ENCODE measurements around the gene PDE7B. TPM values are rescaled to one million over a fixed set of nuclear protein-coding genes. Genes with fewer than 3 reads are reported as not detected.

The PDE7B gene
- total RNA-seq, 1 donor from 2014 or later = 0.53 TPM

DNA sequence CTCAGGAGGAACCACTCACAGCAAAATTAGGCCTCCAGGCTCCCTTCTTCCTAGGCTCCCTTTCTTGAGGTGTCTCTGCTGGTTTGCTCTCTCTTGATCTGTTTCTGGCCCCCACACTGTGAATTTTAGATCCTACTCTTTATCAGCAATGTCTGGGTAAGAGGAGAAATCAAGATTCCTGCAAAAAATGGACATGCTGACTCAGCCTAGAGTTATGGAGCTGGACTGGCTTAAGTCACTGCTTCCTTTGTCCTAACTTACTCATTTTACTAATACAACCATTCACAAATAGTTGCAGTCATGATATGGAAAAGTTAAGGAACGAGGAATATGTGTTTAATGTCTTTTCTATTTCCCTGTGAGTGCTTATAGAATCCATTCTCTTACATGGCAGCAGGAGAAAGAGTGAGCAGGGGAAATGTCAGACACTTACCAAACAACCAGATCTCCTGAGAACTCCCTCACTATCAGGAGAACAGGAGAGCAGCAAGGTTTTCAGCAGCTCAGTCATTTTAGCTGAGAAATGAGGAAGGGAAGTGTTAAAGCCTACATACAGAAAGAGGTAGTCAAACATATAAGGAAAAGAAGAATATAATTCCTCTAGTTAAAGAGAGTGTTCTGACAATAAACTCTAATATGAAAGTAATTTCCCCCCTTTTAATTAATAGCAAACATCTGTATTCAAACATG, 160.8 kb downstream of the PDE7B start:
- FAIRE-seq = no peak
- H3K36me3 ChIP-seq (ENCODE audit: control insufficient read depth, insufficient read depth, low read length) = no peaks in the 10 kb centered on the region
- H3K4me3 ChIP-seq (ENCODE audit: low read depth, low read length) = no peak overlapping the region
- TF ChIP-seq, protein P1, sequence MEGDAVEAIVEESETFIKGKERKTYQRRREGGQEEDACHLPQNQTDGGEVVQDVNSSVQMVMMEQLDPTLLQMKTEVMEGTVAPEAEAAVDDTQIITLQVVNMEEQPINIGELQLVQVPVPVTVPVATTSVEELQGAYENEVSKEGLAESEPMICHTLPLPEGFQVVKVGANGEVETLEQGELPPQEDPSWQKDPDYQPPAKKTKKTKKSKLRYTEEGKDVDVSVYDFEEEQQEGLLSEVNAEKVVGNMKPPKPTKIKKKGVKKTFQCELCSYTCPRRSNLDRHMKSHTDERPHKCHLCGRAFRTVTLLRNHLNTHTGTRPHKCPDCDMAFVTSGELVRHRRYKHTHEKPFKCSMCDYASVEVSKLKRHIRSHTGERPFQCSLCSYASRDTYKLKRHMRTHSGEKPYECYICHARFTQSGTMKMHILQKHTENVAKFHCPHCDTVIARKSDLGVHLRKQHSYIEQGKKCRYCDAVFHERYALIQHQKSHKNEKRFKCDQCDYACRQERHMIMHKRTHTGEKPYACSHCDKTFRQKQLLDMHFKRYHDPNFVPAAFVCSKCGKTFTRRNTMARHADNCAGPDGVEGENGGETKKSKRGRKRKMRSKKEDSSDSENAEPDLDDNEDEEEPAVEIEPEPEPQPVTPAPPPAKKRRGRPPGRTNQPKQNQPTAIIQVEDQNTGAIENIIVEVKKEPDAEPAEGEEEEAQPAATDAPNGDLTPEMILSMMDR (IDR thresholded peaks at IDR 0.05; ENCODE audit: insufficient read depth, low read length, severe bottlenecking) = no peak
- no peaks in the 10 kb centered on the region for H3K27me3 ChIP-seq (ENCODE audit: control insufficient read depth, insufficient read depth, low read length)
- DNase-seq (ENCODE audit: low read depth) = peak; percentile 58

DNA sequence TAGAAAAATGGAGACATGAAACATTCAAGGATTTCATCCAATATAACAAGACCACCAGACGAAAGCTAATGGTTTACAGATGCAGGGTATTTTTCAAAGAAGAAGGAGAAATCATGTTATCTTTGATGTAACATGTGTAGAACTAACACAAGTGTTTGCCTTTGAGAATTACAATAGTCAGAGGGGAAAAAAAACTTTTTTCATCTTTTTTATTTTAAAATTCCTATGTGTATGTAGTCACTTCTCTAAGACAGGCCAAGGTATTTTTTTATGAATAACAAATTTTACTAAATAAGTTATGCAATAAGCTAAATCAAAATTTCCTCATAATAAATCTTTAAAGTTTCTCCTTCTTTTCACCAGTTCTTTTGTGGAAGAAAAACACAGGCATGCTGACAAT, 161.4 kb downstream of the PDE7B start:
- no peaks in the 10 kb centered on the region for H3K27me3 ChIP-seq (ENCODE audit: control insufficient read depth, insufficient read depth, low read length)
- FAIRE-seq (no peak), DNase-seq (ENCODE audit: low read depth) (no peak)
- H3K4me3 ChIP-seq (ENCODE audit: low read depth, low read length) = no peak overlapping the region
- TF ChIP-seq, protein P1 (IDR thresholded peaks at IDR 0.05; ENCODE audit: insufficient read depth, low read length, severe bottlenecking) = no peak
- no peaks in the 10 kb centered on the region for H3K36me3 ChIP-seq (ENCODE audit: control insufficient read depth, insufficient read depth, low read length)

DNA sequence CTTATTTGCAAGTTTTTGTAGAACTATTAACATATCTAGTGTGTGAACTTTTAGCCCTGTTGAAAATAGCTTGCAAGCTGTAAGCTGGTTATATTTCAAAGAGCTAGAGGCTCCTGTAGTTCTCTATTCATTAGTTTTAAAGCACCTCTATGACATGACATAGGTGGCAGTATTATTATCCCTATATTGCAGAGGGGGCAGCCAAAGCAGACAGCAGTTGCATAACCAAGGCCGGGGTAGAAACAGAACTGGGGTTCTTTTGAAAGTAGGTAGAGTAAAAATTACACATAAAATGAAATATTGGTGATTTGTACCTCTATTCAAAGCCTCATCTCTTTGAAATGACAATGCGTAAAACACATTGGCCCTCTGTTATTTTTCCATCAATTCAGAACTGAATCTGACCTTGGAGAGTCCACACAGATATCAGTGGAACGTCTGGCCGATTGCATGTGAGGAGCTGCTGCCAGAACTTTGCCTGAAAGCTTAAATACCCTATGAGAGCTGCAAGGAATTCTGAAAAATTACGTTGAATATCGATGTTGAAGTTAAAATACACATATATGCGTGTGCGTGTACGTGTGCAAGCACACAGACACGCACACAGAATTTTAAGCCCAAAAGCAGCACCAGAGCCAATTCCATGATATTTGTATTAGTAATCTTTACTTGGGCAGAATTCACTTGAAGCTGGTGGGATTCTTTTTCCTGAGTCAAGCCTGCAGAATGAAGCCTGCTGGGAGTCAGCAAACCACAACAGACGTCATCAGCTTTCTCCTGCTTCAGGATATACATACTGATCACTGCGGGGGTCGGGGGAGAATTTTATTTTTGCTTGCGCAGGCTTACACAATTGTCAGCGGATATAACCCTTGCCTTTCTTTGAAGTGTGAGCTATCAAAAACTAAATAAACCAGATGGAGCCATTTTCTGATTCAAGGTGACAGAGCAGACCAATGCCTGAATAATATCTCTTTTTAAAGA, 163.2 kb downstream of the PDE7B start:
- H3K27me3 ChIP-seq (ENCODE audit: control insufficient read depth, insufficient read depth, low read length) = no peaks in the 10 kb centered on the region
- no peak for FAIRE-seq

DNA sequence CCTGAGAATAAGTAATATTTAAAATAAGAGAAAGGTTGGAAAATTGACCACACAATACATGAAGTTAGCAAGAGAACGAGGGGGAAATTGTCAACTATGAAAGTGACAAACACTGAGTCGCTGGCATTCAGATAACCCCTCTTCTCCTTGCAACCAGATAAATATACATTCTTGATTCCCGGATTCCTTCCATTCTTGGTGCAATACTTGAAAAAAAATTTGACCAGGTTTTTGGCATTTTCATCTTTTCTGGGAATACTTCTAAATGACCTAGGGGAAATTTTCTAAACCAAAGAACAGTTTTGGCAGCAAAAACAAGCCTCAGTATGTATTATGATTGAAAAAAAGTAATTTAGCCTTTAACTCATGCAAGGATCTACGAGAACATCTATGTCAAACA, 164.0 kb downstream of the PDE7B start:
- Histone ChIP-seq H3K4me3 (ENCODE audit: low read depth, low read length) (no peak overlapping the region), H3K27me3 (ENCODE audit: control insufficient read depth, insufficient read depth, low read length) (no peaks in the 10 kb centered on the region), H3K36me3 (ENCODE audit: control insufficient read depth, insufficient read depth, low read length) (no peaks in the 10 kb centered on the region)
- TF ChIP-seq, protein P1 (IDR thresholded peaks at IDR 0.05; ENCODE audit: insufficient read depth, low read length, severe bottlenecking) = no peak
- FAIRE-seq (no peak), DNase-seq (ENCODE audit: low read depth) (no peak)

More for the DNA sequence above, 163.2 kb downstream of the PDE7B start:
- Histone ChIP-seq H3K4me3 (ENCODE audit: low read depth, low read length) (no peak overlapping the region), H3K36me3 (ENCODE audit: control insufficient read depth, insufficient read depth, low read length) (no peaks in the 10 kb centered on the region)
- peak; percentile 22 for DNase-seq (ENCODE audit: low read depth)
- TF ChIP-seq, protein P1 (IDR thresholded peaks at IDR 0.05; ENCODE audit: insufficient read depth, low read length, severe bottlenecking) = no peak

DNA sequence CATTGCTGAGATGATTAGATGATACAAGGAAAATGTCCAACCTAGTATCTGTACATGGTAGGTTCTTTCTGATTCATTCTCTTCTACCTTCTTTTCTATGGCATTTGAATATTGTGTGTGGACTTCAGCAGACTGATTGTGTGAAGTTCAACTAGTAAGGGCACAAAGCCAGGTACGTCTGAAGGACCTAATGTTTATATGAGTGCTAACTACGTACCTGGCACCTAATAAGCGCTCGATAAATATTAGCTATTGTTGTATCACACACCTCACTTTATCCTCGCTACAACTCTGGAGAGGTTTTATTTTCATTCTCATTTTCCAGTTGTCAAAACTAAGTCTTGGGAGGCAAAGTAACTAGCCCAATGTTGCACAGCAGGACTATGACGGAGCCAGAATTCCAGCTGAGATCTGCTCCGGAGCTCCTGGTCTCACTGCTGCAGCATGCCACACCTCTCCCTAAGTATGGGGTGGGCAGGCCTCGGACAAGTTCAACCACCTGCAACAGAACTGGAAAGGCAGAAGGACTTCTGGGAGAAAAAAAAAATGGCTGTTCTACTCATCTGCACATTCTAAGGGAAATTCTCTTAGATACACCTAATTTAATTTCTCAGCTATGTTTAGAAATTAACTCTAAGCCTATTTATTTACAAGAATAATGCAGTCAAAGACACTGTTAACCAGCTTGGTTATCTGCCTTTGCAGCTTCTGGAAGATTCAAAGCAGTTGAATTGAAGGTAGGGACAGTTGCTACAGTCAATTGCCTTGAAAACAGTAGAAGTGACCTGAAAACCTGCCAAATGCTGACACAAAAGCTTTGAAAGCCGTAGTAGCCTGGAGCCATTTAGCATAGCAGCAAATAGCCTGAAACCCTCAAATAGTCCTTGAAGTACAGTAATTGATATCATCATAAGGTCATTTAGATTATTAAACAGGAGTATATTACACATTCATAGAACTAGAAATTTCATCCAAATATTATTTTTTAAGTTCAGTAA, 165.0 kb downstream of the PDE7B start:
- TF ChIP-seq, protein P1 (IDR thresholded peaks at IDR 0.05; ENCODE audit: insufficient read depth, low read length, severe bottlenecking) = no peak
- H3K36me3 ChIP-seq (ENCODE audit: control insufficient read depth, insufficient read depth, low read length) = no peaks in the 10 kb centered on the region
- no peak overlapping the region for H3K4me3 ChIP-seq (ENCODE audit: low read depth, low read length)
- H3K27me3 ChIP-seq (ENCODE audit: control insufficient read depth, insufficient read depth, low read length) = no peaks in the 10 kb centered on the region
- no peak for FAIRE-seq
- peak; percentile 15 for DNase-seq (ENCODE audit: low read depth)
